ENCODE results near the gene ATOH8.
"Not testable (repeated sequence)": the region's sequence is repeated elsewhere in the genome, so short reads cannot be mapped to it uniquely, and the experiment has no call there.

The ATOH8 gene

GRCh38 chr2:85753525-85754312 is at the start of gene ATOH8:
ATOH8 (plus strand) TSS chr2:85753991; CDS start chr2:85754190, 199 bp downstream.
- no peak for ATAC-seq

GRCh38 chr2:85704038-85704437 is 49.8 kb upstream of the ATOH8 start:
- DNase-seq (no peak), ATAC-seq (no peak)

More at GRCh38 chr2:85753525-85754312, at the start of gene ATOH8:
- DNase-seq = peak; percentile 44

- no peak for DNase-seq
These were observed 48.8 kb upstream of the ATOH8 start for GRCh38 chr2:85704800-85705679.

GRCh38 chr2:85705680-85706039 is 48.1 kb upstream of the ATOH8 start:
- no peak for ATAC-seq
- DNase-seq = no peak

More at GRCh38 chr2:85704800-85705679, 48.8 kb upstream of the ATOH8 start:
- no peak for ATAC-seq

- DNase-seq = no peak
- no peak for ATAC-seq
These were observed 47.7 kb upstream of the ATOH8 start for GRCh38 chr2:85706063-85706462.

- no peak for DNase-seq
- ATAC-seq = no peak
These were observed 47.0 kb upstream of the ATOH8 start for GRCh38 chr2:85706599-85707296.

- peak; percentile 66 for DNase-seq
- ATAC-seq = peak; percentile 83
These were observed 46.5 kb upstream of the ATOH8 start for GRCh38 chr2:85707304-85707703.

- ATAC-seq (no peak), DNase-seq (no peak)
These were observed 45.1 kb upstream of the ATOH8 start for GRCh38 chr2:85708641-85709040.

GRCh38 chr2:85709401-85709811 is 44.4 kb upstream of the ATOH8 start:
- no peak for DNase-seq

GRCh38 chr2:85710687-85711577 is 42.9 kb upstream of the ATOH8 start:
- ATAC-seq (no peak), DNase-seq (no peak)

More at GRCh38 chr2:85709401-85709811, 44.4 kb upstream of the ATOH8 start:
- ATAC-seq = no peak

- no peak for DNase-seq
- no peak for ATAC-seq
These were observed 42.2 kb upstream of the ATOH8 start for GRCh38 chr2:85711578-85712060.

GRCh38 chr2:85712336-85712735 is 41.5 kb upstream of the ATOH8 start:
- ATAC-seq (no peak), DNase-seq (no peak)

- DNase-seq = no peak
- no peak for ATAC-seq
These were observed 40.8 kb upstream of the ATOH8 start for GRCh38 chr2:85712849-85713612.

GRCh38 chr2:85713836-85714235 is 40.0 kb upstream of the ATOH8 start:
- ATAC-seq = no peak

GRCh38 chr2:85714421-85714820 is 39.4 kb upstream of the ATOH8 start:
- not testable (repeated sequence) for ATAC-seq, DNase-seq

More at GRCh38 chr2:85713836-85714235, 40.0 kb upstream of the ATOH8 start:
- no peak for DNase-seq

GRCh38 chr2:85714841-85715240 is 39.0 kb upstream of the ATOH8 start:
- ATAC-seq = no peak
- no peak for DNase-seq

GRCh38 chr2:85716346-85716914 is 37.4 kb upstream of the ATOH8 start:
- DNase-seq (no peak), ATAC-seq (no peak)

GRCh38 chr2:85717308-85718008 is 36.3 kb upstream of the ATOH8 start:
- ATAC-seq (no peak), DNase-seq (no peak)

- ATAC-seq = no peak
- no peak for DNase-seq
These were observed 35.8 kb upstream of the ATOH8 start for GRCh38 chr2:85718009-85718391.
